ENCODE measurements around the gene KDM5C.

DNA sequence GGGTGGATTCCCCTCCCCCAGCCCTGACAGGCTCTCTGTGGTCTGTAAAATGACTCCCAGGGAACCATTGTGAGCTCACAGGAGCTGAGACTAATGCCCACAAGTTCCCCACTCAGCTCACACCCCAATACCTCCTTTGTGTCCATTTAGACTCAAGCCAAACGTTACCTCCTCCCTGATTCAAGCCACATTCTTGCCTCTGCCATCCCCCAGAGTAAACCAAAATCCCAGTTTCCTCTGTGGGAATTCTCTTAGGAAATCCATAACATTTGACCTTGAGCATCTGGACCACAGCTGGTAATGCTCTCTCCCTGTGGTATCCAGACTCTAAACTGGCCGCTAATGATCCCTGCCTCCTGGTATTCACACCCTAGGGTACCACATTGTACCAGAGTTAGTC is 26.3 kb upstream of the KDM5C start:
- TF ChIP-seq, protein P1, sequence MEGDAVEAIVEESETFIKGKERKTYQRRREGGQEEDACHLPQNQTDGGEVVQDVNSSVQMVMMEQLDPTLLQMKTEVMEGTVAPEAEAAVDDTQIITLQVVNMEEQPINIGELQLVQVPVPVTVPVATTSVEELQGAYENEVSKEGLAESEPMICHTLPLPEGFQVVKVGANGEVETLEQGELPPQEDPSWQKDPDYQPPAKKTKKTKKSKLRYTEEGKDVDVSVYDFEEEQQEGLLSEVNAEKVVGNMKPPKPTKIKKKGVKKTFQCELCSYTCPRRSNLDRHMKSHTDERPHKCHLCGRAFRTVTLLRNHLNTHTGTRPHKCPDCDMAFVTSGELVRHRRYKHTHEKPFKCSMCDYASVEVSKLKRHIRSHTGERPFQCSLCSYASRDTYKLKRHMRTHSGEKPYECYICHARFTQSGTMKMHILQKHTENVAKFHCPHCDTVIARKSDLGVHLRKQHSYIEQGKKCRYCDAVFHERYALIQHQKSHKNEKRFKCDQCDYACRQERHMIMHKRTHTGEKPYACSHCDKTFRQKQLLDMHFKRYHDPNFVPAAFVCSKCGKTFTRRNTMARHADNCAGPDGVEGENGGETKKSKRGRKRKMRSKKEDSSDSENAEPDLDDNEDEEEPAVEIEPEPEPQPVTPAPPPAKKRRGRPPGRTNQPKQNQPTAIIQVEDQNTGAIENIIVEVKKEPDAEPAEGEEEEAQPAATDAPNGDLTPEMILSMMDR (IDR thresholded peaks at IDR 0.05): no peak
- TF ChIP-seq POLR2A (IDR thresholded peaks at IDR 0.05): no peak

All from breast epithelium (tissue), 3 donors.